ENCODE measurements around the gene SLC4A5.

GRCh38 chr2:74385396-74385795, 42.2 kb upstream of the SLC4A5 start:
- TF ChIP-seq POLR2A (IDR thresholded peaks at IDR 0.05): no peak
- TF ChIP-seq, protein P1, sequence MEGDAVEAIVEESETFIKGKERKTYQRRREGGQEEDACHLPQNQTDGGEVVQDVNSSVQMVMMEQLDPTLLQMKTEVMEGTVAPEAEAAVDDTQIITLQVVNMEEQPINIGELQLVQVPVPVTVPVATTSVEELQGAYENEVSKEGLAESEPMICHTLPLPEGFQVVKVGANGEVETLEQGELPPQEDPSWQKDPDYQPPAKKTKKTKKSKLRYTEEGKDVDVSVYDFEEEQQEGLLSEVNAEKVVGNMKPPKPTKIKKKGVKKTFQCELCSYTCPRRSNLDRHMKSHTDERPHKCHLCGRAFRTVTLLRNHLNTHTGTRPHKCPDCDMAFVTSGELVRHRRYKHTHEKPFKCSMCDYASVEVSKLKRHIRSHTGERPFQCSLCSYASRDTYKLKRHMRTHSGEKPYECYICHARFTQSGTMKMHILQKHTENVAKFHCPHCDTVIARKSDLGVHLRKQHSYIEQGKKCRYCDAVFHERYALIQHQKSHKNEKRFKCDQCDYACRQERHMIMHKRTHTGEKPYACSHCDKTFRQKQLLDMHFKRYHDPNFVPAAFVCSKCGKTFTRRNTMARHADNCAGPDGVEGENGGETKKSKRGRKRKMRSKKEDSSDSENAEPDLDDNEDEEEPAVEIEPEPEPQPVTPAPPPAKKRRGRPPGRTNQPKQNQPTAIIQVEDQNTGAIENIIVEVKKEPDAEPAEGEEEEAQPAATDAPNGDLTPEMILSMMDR (IDR thresholded peaks at IDR 0.05 in 4 of 5, conservative IDR thresholded peaks at IDR 0.05 in 1 of 5): no peak

All from gastrocnemius medialis (tissue), 4 donors.